ENCODE results near the gene PRKCG. TPM values are rescaled to one million over a fixed set of nuclear protein-coding genes. Genes with fewer than 3 reads are reported as not detected.
"Not testable (repeated sequence)": the region's sequence is repeated elsewhere in the genome, so short reads cannot be mapped to it uniquely, and the experiment has no call there.

Gene PRKCG
- total RNA-seq, 2 donors from 2014 or later: 0.26 TPM; not detected in 1

GRCh38 chr19:53947624-53948023 is 65.6 kb downstream of the PRKCG start:
- no peak overlapping the region for H3K27ac ChIP-seq
- TF ChIP-seq POLR2A (IDR thresholded peaks at IDR 0.05) (no peak), CTCF (IDR thresholded peaks at IDR 0.05) (no peak)
- no peak for DNase-seq
- intact Hi-C loops (cut with DNase I): no loop called here
- ATAC-seq: no peak
- no peaks in the 10 kb centered on the region for H3K36me3 ChIP-seq (replicated peaks in 1 of 2; ENCODE audit: insufficient read depth in 1 of 2, low read depth in 2 of 2)
- H3K27me3 ChIP-seq: peaks cover 0 to 5% of the 10 kb centered on the region in 2 donors
- WGBS, 2 donors: 46 to 57% methylated on average over 5 of the region's 5 CpGs
- H3K9me3 ChIP-seq: no peaks in the 10 kb centered on the region
- H3K4me3 ChIP-seq: no peak overlapping the region
- H3K4me1 ChIP-seq: no peaks in the 10 kb centered on the region

GRCh38 chr19:53948611-53949010 is 66.6 kb downstream of the PRKCG start:
- H3K27me3 ChIP-seq; H3K4me3 ChIP-seq; ATAC-seq; DNase-seq; H3K9me3 ChIP-seq; H3K27ac ChIP-seq; H3K36me3 ChIP-seq (replicated peaks in 1 of 2; ENCODE audit: insufficient read depth in 1 of 2, low read depth in 2 of 2); H3K4me1 ChIP-seq; intact Hi-C loops (cut with DNase I): not testable (repeated sequence)
- 52 to 66% methylated on average over 5 of the region's 5 CpGs for WGBS, 2 donors

GRCh38 chr19:53951436-53951835 is 69.4 kb downstream of the PRKCG start:
- Histone ChIP-seq H3K27me3 (no peaks in the 10 kb centered on the region), H3K4me3 (no peak overlapping the region), H3K4me1 (no peaks in the 10 kb centered on the region), H3K9me3 (no peaks in the 10 kb centered on the region), H3K36me3 (replicated peaks in 1 of 2; ENCODE audit: insufficient read depth in 1 of 2, low read depth in 2 of 2) (no peaks in the 10 kb centered on the region), H3K27ac (no peak overlapping the region)
- TF ChIP-seq POLR2A (IDR thresholded peaks at IDR 0.05) (no peak), CTCF (IDR thresholded peaks at IDR 0.05) (no peak)
- intact Hi-C loops (cut with DNase I): no loop called here
- 33 to 52% methylated on average over 11 of the region's 11 CpGs for WGBS, 2 donors
- no peak for DNase-seq
- no peak for ATAC-seq

GRCh38 chr19:53951947-53952346 is 70.0 kb downstream of the PRKCG start:
- Histone ChIP-seq H3K27ac (no peak overlapping the region), H3K4me1 (no peaks in the 10 kb centered on the region), H3K36me3 (replicated peaks in 1 of 2; ENCODE audit: insufficient read depth in 1 of 2, low read depth in 2 of 2) (no peaks in the 10 kb centered on the region), H3K4me3 (no peak overlapping the region), H3K9me3 (no peaks in the 10 kb centered on the region), H3K27me3 (no peaks in the 10 kb centered on the region)
- WGBS, 2 donors: 55 to 58% methylated on average over 9 of the region's 9 CpGs
- no peak for TF ChIP-seq POLR2A (IDR thresholded peaks at IDR 0.05)
- TF ChIP-seq CTCF (IDR thresholded peaks at IDR 0.05): no peak
- DNase-seq (no peak), ATAC-seq (no peak)
- intact Hi-C loops (cut with DNase I): no loop called here

- no peak overlapping the region for H3K27ac ChIP-seq
- no peak for TF ChIP-seq POLR2A (IDR thresholded peaks at IDR 0.05)
- TF ChIP-seq CTCF (IDR thresholded peaks at IDR 0.05): no peak
- DNase-seq: no peak
- no peaks in the 10 kb centered on the region for H3K4me1 ChIP-seq
- no peak overlapping the region for H3K4me3 ChIP-seq
- H3K36me3 ChIP-seq (replicated peaks in 1 of 2; ENCODE audit: insufficient read depth in 1 of 2, low read depth in 2 of 2): no peaks in the 10 kb centered on the region
- intact Hi-C loops (cut with DNase I): no loop called here
- 80 to 85% methylated on average over 7 to 8 of the region's 8 CpGs for WGBS, 2 donors
- ATAC-seq: no peak
- no peaks in the 10 kb centered on the region for H3K9me3 ChIP-seq
- no peaks in the 10 kb centered on the region for H3K27me3 ChIP-seq
These were observed 71.4 kb downstream of the PRKCG start for GRCh38 chr19:53953383-53953782.

Other genes starting within 250 kb of the PRKCG start
- gene NLRP12, start 57.9 kb upstream of the PRKCG start, total RNA-seq: under 1 TPM in 1 of 2 donors, not detected in 1; 0.26 TPM
- gene MYADM, start 14.3 kb upstream of the PRKCG start, total RNA-seq: 10 to 100 TPM; 12.2 to 30.0 TPM
- not detected for gene CACNG7, start 27.1 kb downstream of the PRKCG start, total RNA-seq
- not detected for gene CACNG8, start 80.7 kb downstream of the PRKCG start, total RNA-seq
- gene CACNG6, start 109.4 kb downstream of the PRKCG start, total RNA-seq: not detected
- gene VSTM1, start 181.7 kb downstream of the PRKCG start, total RNA-seq: not detected
- not detected for gene TARM1, start 199.2 kb downstream of the PRKCG start, total RNA-seq
- 1 to 10 TPM in 1 of 2 donors, not detected in 1; 2.3 TPM for gene OSCAR, start 218.6 kb downstream of the PRKCG start, total RNA-seq
- gene NDUFA3, start 220.7 kb downstream of the PRKCG start, total RNA-seq: 1 to 10 TPM; 4.7 to 5.3 TPM
- 10 to 100 TPM in 1 of 2 donors, 1 to 10 TPM in 1; 6.5 to 11.9 TPM for gene TFPT, start 233.5 kb downstream of the PRKCG start, total RNA-seq
- gene PRPF31, start 233.6 kb downstream of the PRKCG start, total RNA-seq: 10 to 100 TPM; 17.8 to 24.1 TPM

Measured in body of pancreas (tissue), 4 donors.